ENCODE data around the gene NUMB. TPM values are rescaled to one million over a fixed set of nuclear protein-coding genes. Genes with fewer than 3 reads are reported as not detected.

NUMB gene
- total RNA-seq, 1 experiment from 2014 or later: 46.5 TPM

DNA sequence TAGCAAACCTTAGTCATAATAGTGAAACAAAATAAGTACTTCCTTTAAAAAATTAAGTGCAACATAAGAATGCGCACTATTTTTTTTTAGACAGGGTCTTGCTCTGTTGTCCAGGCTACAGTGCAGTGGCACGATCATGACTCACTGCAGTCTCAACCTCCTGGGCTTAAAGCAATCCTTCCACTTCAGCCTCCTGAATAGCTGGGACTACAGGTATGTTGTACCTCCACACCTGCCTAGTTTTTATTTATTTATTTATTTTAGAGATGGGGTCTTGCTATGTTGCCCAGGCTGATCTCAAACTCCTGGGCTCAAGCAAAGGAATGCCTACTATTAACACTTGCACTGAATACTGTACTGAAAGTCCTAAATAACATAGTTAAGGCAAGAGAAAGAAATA lies 93.8 kb downstream of the NUMB start:
- Histone ChIP-seq H2BK20ac (ENCODE audit: low read depth, low read length, poor library complexity, severe bottlenecking) (no peak overlapping the region), H3K27me3 (ENCODE audit: insufficient read depth, low read length) (no peaks in the 10 kb centered on the region), H2BK12ac (ENCODE audit: insufficient read length, low read depth, low read length) (no peak overlapping the region), H2BK5ac (ENCODE audit: insufficient read length, low read length) (no peak overlapping the region), H3K9ac (ENCODE audit: extremely low read depth, insufficient read length, low read length) (no peak overlapping the region), H4K5ac (ENCODE audit: insufficient read length, low read depth, low read length) (no peak overlapping the region), H4K91ac (ENCODE audit: insufficient read length, low read depth, low read length) (no peak overlapping the region), H3T11ph (ENCODE audit: low read length) (no peak overlapping the region), H3K9me3 (ENCODE audit: control insufficient read depth, low read depth, low read length) (no peaks in the 10 kb centered on the region), H3K18ac (ENCODE audit: insufficient read length, low read depth, low read length) (no peak overlapping the region), H3K23me2 (ENCODE audit: insufficient read length, low read depth, low read length, poor library complexity, severe bottlenecking) (no peaks in the 10 kb centered on the region), H3K79me2 (ENCODE audit: insufficient read depth, low read length) (no peaks in the 10 kb centered on the region), H3K4ac (ENCODE audit: low read depth, low read length) (no peak overlapping the region), H3K27ac (ENCODE audit: insufficient read length, low read depth, low read length) (no peak overlapping the region), H3K23ac (ENCODE audit: insufficient read length, low read depth, low read length) (no peak overlapping the region), H3K56ac (ENCODE audit: insufficient read length, low read depth, low read length) (no peak overlapping the region), H4K8ac (replicated peaks; ENCODE audit: insufficient read length, low read depth, low read length) (no peak overlapping the region), H3K79me1 (ENCODE audit: insufficient read depth, low read depth, low read length, poor library complexity, severe bottlenecking) (peaks cover 3% of the 10 kb centered on the region), H2BK120ac (ENCODE audit: low read depth, low read length, poor library complexity, severe bottlenecking) (no peak overlapping the region), H2BK15ac (ENCODE audit: low read depth, low read length) (no peak overlapping the region), H2AFZ (ENCODE audit: low read length) (no peak overlapping the region), H2AK5ac (ENCODE audit: insufficient read length, low read length) (no peak overlapping the region), H3K4me1 (ENCODE audit: insufficient read depth, low read length) (no peaks in the 10 kb centered on the region), H3K4me2 (ENCODE audit: insufficient read depth, insufficient read length, low read length) (no peak overlapping the region), H3K14ac (ENCODE audit: insufficient read depth, low read length) (no peak overlapping the region), H4K20me1 (ENCODE audit: control insufficient read depth, insufficient read depth, insufficient read length) (no peaks in the 10 kb centered on the region)
- no peak for DNase-seq
- Mint-ChIP-seq H3K27me3 (ENCODE audit: low read depth) (no peaks in the 10 kb centered on the region; the same call in 1 of the 2 replicates), H3K36me3 (ENCODE audit: insufficient read depth in 1 of 3, low read depth in 3 of 3) (peaks cover 0 to 10% (median 3%) of the 10 kb centered on the region in 3 experiments; a peak in 2 of 7 replicates), H3K4me3 (no peak overlapping the region), H3K4me1 (peaks cover 2% of the 10 kb centered on the region in 2 experiments; a peak in 2 of 4 replicates), H3K9me3 (no peaks in the 10 kb centered on the region), H3K27ac (no peak overlapping the region)
- no CpG with 5 or more reads among the region's 2 CpGs for WGBS (ENCODE audit: extremely low coverage, insufficient read length, low lambda C conversion rate)
- TF ChIP-seq, protein P1, sequence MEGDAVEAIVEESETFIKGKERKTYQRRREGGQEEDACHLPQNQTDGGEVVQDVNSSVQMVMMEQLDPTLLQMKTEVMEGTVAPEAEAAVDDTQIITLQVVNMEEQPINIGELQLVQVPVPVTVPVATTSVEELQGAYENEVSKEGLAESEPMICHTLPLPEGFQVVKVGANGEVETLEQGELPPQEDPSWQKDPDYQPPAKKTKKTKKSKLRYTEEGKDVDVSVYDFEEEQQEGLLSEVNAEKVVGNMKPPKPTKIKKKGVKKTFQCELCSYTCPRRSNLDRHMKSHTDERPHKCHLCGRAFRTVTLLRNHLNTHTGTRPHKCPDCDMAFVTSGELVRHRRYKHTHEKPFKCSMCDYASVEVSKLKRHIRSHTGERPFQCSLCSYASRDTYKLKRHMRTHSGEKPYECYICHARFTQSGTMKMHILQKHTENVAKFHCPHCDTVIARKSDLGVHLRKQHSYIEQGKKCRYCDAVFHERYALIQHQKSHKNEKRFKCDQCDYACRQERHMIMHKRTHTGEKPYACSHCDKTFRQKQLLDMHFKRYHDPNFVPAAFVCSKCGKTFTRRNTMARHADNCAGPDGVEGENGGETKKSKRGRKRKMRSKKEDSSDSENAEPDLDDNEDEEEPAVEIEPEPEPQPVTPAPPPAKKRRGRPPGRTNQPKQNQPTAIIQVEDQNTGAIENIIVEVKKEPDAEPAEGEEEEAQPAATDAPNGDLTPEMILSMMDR (conservative IDR thresholded peaks at IDR 0.05): no peak
